GM21526 (cell line): ENCODE measurements around the gene AMZ2.
"Not testable (repeated sequence)": the region's sequence is repeated elsewhere in the genome, so short reads cannot be mapped to it uniquely, and the experiment has no call there.

Experiments used
- ATAC-seq: cut with Tn5 transposase; IDR thresholded peaks from one replicate; pipeline ENCODE4 v1.9.1; 2021; ENCODE audit warnings: moderate library complexity; ENCODE audit not compliant: unreplicated experiment, low FRiP score

The AMZ2 gene

GRCh38 chr17:68247445-68248198 is at the start of gene AMZ2:
TSS of gene AMZ2 (plus strand) at chr17:68248043. CDS start at chr17:68250188, 2,145 bp downstream.
- ATAC-seq = peak; percentile 85

GRCh38 chr17:68198931-68199836 is 48.7 kb upstream of the AMZ2 start:
- ATAC-seq = no peak

GRCh38 chr17:68199837-68200688 is 47.8 kb upstream of the AMZ2 start:
- ATAC-seq = no peak

- ATAC-seq = peak; percentile 36
These were observed 47.0 kb upstream of the AMZ2 start for GRCh38 chr17:68200689-68201417.

GRCh38 chr17:68201418-68201771 is 46.4 kb upstream of the AMZ2 start:
- ATAC-seq = not testable (repeated sequence)

GRCh38 chr17:68202321-68202720 is 45.5 kb upstream of the AMZ2 start:
- not testable (repeated sequence) for ATAC-seq

- ATAC-seq = no peak
These were observed 43.1 kb upstream of the AMZ2 start for GRCh38 chr17:68204736-68205135.

GRCh38 chr17:68205251-68205807 is 42.5 kb upstream of the AMZ2 start:
- ATAC-seq = peak; percentile 77

- peak; percentile 19 for ATAC-seq
These were observed 41.8 kb upstream of the AMZ2 start for GRCh38 chr17:68205808-68206720.

- no peak for ATAC-seq
These were observed 40.1 kb upstream of the AMZ2 start for GRCh38 chr17:68207651-68208253.

GRCh38 chr17:68208651-68209050 is 39.2 kb upstream of the AMZ2 start:
- ATAC-seq = not testable (repeated sequence)

- not testable (repeated sequence) for ATAC-seq
These were observed 38.5 kb upstream of the AMZ2 start for GRCh38 chr17:68209191-68209900.

GRCh38 chr17:68210570-68211315 is 37.1 kb upstream of the AMZ2 start:
- ATAC-seq = no peak

GRCh38 chr17:68213428-68214411 is 34.1 kb upstream of the AMZ2 start:
- ATAC-seq = not testable (repeated sequence)

GRCh38 chr17:68215453-68215852 is 32.4 kb upstream of the AMZ2 start:
- not testable (repeated sequence) for ATAC-seq

- ATAC-seq = not testable (repeated sequence)
These were observed 28.4 kb upstream of the AMZ2 start for GRCh38 chr17:68219429-68219828.
